SK-N-SH treated with all-trans-retinoic acid at 6 μM for 48 hours (cell line): ENCODE data around the gene NME4.

Source experiments
- ARNTL ChIP-seq: fragments of 450-650 bp; formaldehyde crosslinking; IDR thresholded peaks from 2 replicates; pipeline ENCODE4 v1.5.0; 2020; ENCODE audit warnings: low read depth, mild to moderate bottlenecking, moderate library complexity, borderline replicate concordance
- BACH2 ChIP-seq: fragments of 250-450 bp; sonication (Bioruptor Pico); IDR thresholded peaks from 2 replicates; pipeline ENCODE4 v1.9.0; 2021; ENCODE audit warnings: mild to moderate bottlenecking, borderline replicate concordance
- CREB5 ChIP-seq: fragments of 250-450 bp; sonication (Bioruptor Pico); IDR thresholded peaks from 2 replicates; pipeline ENCODE4 v1.5.1; 2020; ENCODE audit warnings: low read depth, mild to moderate bottlenecking, moderate library complexity
- CSRNP3 ChIP-seq: fragments of 250-450 bp; sonication (Bioruptor Pico); IDR thresholded peaks from 2 replicates; pipeline ENCODE4 v1.5.1; 2021; ENCODE audit warnings: mild to moderate bottlenecking, moderate library complexity
- GLIS3 ChIP-seq: fragments of 250-450 bp; sonication (Bioruptor Pico); IDR thresholded peaks from 2 replicates; pipeline ENCODE4 v1.5.0; 2020; ENCODE audit warnings: mild to moderate bottlenecking, moderate library complexity
- TCF4 ChIP-seq: fragments of 250-450 bp; sonication (Bioruptor Pico); IDR thresholded peaks from 2 replicates; pipeline ENCODE4 v1.8.0; 2021; ENCODE audit warnings: mild to moderate bottlenecking, moderate library complexity, borderline replicate concordance
- ZNF70 ChIP-seq: fragments of 450-650 bp; formaldehyde crosslinking; IDR thresholded peaks from 2 replicates; pipeline ENCODE4 v1.5.0; 2020; ENCODE audit warnings: mild to moderate bottlenecking, moderate library complexity
- TF ChIP-seq, protein P1 (sequence below): fragments of 250-450 bp; sonication (Bioruptor Pico); IDR thresholded peaks from 2 replicates; pipeline ENCODE4 v1.8.0; 2020; ENCODE audit warnings: mild to moderate bottlenecking, moderate library complexity, borderline replicate concordance

- TF ChIP-seq CREB5 (CRISPR knock-in tag) (no peak), TCF4 (no peak), CSRNP3 (CRISPR knock-in tag) (no peak), GLIS3 (CRISPR knock-in tag) (no peak), BACH2 (no peak), ZNF70 (CRISPR knock-in tag) (no peak), ARNTL (no peak)
- TF ChIP-seq, protein P1, sequence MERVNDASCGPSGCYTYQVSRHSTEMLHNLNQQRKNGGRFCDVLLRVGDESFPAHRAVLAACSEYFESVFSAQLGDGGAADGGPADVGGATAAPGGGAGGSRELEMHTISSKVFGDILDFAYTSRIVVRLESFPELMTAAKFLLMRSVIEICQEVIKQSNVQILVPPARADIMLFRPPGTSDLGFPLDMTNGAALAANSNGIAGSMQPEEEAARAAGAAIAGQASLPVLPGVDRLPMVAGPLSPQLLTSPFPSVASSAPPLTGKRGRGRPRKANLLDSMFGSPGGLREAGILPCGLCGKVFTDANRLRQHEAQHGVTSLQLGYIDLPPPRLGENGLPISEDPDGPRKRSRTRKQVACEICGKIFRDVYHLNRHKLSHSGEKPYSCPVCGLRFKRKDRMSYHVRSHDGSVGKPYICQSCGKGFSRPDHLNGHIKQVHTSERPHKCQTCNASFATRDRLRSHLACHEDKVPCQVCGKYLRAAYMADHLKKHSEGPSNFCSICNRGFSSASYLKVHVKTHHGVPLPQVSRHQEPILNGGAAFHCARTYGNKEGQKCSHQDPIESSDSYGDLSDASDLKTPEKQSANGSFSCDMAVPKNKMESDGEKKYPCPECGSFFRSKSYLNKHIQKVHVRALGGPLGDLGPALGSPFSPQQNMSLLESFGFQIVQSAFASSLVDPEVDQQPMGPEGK (CRISPR knock-in tag) = no peak
Observed at GRCh38 chr16:375212-375611, 21.8 kb upstream of the NME4 start.
